Thyroid gland (tissue), 4 donors: ENCODE data around the gene DPEP2NB. TPM values are rescaled to one million over a fixed set of nuclear protein-coding genes. Genes with fewer than 3 reads are reported as not detected.

ENCODE experiments used
- DNase-seq, 2 donors: peaks; one replicate each; pipeline ENCODE4 v3.0.0-alpha.2; 2019
- H3K27ac ChIP-seq, 3 donors: fragments of 200-600 bp; sonication (generic); 1 replicate in 2 of 3; 2 replicates in 1 of 3; pipeline ENCODE4 v1.5.1; 2016 to 2019; ENCODE audit warnings: mild to moderate bottlenecking in 1 of 3, moderate library complexity in 1 of 3
- H3K27me3 ChIP-seq: fragments of 200-600 bp; sonication (generic); one replicate; pipeline ENCODE4 v1.5.1; 2019
- H3K36me3 ChIP-seq, 2 donors: fragments of 200-600 bp; sonication (generic); one replicate each; pipeline ENCODE4 v1.5.1; 2016 to 2019
- H3K4me1 ChIP-seq, 2 donors: fragments of 200-600 bp; sonication (generic); one replicate each; pipeline ENCODE4 v1.5.1; 2017 to 2019
- H3K4me3 ChIP-seq, 3 donors: fragments of 200-600 bp; sonication (generic); replicated peaks in 1 of 3; 1 replicate in 2 of 3; 2 replicates in 1 of 3; pipeline ENCODE4 v1.5.1; 2016; ENCODE audit warnings: mild to moderate bottlenecking in 1 of 3
- H3K9me3 ChIP-seq: fragments of 200-600 bp; sonication (generic); one replicate; pipeline ENCODE4 v1.5.1; 2017
- POLR2A ChIP-seq, 2 donors: fragments of 450-650 bp; IDR thresholded peaks; one replicate each; pipeline ENCODE4 v1.6.1; 2017; ENCODE audit warnings: antibody characterized with exemption in 2 of 2, mild to moderate bottlenecking in 2 of 2, moderate library complexity in 1 of 2
- WGBS, 2 donors: methylation state at CpG; one replicate each; pipeline ENCODE4 v1.1.5; 2017; 5-methylcytosine and 5-hydroxymethylcytosine counted together
- intact Hi-C: fragments of 100-400 bp; cut with DNase I; formaldehyde crosslinking; loops from one replicate; pipeline ENCODE4 v1.15.1; 2023
- total RNA-seq, 4 donors: library from RNA; depleted of rRNA; stranded (reverse); fragments of >200 nt; gene quantifications; one replicate each; pipeline ENCODE4 v1.2.3, GENCODE V29; 2016
- TF ChIP-seq, protein P1 (sequence below), 6 experiments: fragments of 200-600 bp in 3 of 6; fragments of 450-650 bp in 3 of 6; sonication (generic) in 3 of 6; IDR thresholded peaks; one replicate each; pipeline ENCODE4 v1.5.1; 2016 to 2019; ENCODE audit warnings: antibody characterized with exemption in 6 of 6, mild to moderate bottlenecking in 2 of 6, inconsistent platforms in 1 of 6, moderate library complexity in 1 of 6

DPEP2NB gene
- total RNA-seq, 4 donors from 2014 or later, result not detected

DNA sequence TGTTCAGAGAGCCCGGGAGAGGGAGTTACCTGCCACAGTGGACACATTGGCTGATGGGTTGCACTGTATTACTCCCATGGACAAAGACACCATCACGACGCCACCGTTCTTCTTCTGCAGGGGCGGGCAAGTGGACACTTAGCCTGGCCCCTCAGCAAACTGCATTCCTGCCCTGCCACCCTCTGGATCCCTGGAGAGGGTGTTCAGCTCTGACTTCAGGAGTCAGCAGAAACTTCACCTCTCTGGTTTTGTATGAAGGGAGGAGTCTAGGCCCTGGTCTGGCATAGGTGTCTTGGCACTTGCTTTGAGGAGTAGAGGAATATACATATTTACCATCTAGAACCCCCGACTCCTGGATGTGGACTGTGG lies 25.7 kb downstream of the DPEP2NB start:
- TF ChIP-seq POLR2A (IDR thresholded peaks at IDR 0.05), result no peak
- TF ChIP-seq, protein P1, sequence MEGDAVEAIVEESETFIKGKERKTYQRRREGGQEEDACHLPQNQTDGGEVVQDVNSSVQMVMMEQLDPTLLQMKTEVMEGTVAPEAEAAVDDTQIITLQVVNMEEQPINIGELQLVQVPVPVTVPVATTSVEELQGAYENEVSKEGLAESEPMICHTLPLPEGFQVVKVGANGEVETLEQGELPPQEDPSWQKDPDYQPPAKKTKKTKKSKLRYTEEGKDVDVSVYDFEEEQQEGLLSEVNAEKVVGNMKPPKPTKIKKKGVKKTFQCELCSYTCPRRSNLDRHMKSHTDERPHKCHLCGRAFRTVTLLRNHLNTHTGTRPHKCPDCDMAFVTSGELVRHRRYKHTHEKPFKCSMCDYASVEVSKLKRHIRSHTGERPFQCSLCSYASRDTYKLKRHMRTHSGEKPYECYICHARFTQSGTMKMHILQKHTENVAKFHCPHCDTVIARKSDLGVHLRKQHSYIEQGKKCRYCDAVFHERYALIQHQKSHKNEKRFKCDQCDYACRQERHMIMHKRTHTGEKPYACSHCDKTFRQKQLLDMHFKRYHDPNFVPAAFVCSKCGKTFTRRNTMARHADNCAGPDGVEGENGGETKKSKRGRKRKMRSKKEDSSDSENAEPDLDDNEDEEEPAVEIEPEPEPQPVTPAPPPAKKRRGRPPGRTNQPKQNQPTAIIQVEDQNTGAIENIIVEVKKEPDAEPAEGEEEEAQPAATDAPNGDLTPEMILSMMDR (IDR thresholded peaks at IDR 0.05), result no peak
- Histone ChIP-seq H3K4me3 (no peak overlapping the region), H3K27me3 (no peaks in the 10 kb centered on the region), H3K36me3 (no peaks in the 10 kb centered on the region), H3K9me3 (no peaks in the 10 kb centered on the region), H3K27ac (no peak overlapping the region), H3K4me1 (peaks cover 10 to 12% of the 10 kb centered on the region in 2 donors)
- WGBS, 2 donors, result 83 to 91% methylated on average over 5 to 6 of the region's 6 CpGs
- intact Hi-C loops, result loop anchor here (5.0 to 10.0 kb wide), 2 partner anchors 52 to 245 kb away; partner anchors contain the start of gene ESRP2
- no peak for DNase-seq

GRCh38 chr16:67989322-67990017 lies 26.2 kb downstream of the DPEP2NB start:
- DNase-seq, result no peak
- Histone ChIP-seq H3K36me3 (no peaks in the 10 kb centered on the region), H3K4me1 (peaks cover 10 to 17% of the 10 kb centered on the region in 2 donors), H3K27ac (no peak overlapping the region), H3K9me3 (no peaks in the 10 kb centered on the region), H3K27me3 (no peaks in the 10 kb centered on the region), H3K4me3 (no peak overlapping the region)
- 80 to 84% methylated on average over 5 to 8 of the region's 8 CpGs for WGBS, 2 donors
- TF ChIP-seq, protein P1 (IDR thresholded peaks at IDR 0.05), result no peak
- no peak for TF ChIP-seq POLR2A (IDR thresholded peaks at IDR 0.05)
- intact Hi-C loops, result loop anchor here (5.0 to 10.0 kb wide), 2 partner anchors 53 to 245 kb away; partner anchors contain the start of gene ESRP2

GRCh38 chr16:67988675-67989074 lies 27.0 kb downstream of the DPEP2NB start:
- Histone ChIP-seq H3K9me3 (no peaks in the 10 kb centered on the region), H3K36me3 (no peaks in the 10 kb centered on the region), H3K4me1 (peaks cover 8 to 15% of the 10 kb centered on the region in 2 donors), H3K4me3 (no peak overlapping the region), H3K27ac (no peak overlapping the region), H3K27me3 (no peaks in the 10 kb centered on the region)
- DNase-seq, result no peak
- WGBS, 2 donors, result 86 to 93% methylated on average over 3 of the region's 3 CpGs
- TF ChIP-seq, protein P1 (IDR thresholded peaks at IDR 0.05), result no peak
- no peak for TF ChIP-seq POLR2A (IDR thresholded peaks at IDR 0.05)
- intact Hi-C loops, result no loop called here

DNA sequence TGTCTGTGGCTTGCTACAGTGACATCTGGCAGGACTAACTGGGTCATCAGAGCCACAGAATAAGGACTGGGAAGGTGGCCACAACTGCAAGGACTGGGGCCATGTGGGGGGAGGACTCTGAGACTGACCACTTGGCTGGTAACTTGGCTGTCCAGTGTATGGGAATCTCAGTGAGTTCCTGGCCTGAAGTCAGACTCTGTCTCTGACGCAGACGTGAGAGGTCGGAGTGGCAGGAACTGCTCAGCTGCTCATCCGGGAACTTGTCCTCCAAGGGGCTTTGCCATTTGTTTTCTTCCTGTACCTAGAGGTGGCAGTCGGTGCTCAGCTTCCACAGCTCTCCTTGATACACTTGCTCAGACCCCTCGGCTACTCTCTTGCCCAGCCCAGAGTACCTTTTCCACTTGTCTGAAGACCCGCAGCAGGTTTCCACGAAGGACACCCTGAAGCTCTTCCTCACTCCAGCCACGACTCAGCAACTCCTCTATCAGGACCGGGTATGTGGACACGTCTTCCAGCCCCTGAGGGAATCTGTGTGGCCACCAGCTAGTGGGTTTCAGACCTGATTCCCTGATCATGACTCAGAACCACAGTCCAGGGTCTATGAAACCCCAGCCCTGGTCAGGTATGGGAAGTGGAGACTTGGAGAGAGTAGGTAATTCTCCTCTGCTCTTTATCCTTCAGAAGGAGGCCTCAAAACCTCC lies 28.1 kb downstream of the DPEP2NB start:
- DNase-seq, result no peak

More for the DNA sequence above, 28.1 kb downstream of the DPEP2NB start:
- Histone ChIP-seq H3K27ac (peak overlapping the region in 1 of 3 donors; percentile 61), H3K4me3 (no peak overlapping the region), H3K36me3 (no peaks in the 10 kb centered on the region), H3K4me1 (peaks cover 0 to 6% of the 10 kb centered on the region in 2 donors), H3K9me3 (no peaks in the 10 kb centered on the region), H3K27me3 (no peaks in the 10 kb centered on the region)
- intact Hi-C loops, result no loop called here
- WGBS, 2 donors, result 52 to 74% methylated on average over 10 to 11 of the region's 11 CpGs
- TF ChIP-seq POLR2A (IDR thresholded peaks at IDR 0.05), result no peak
- TF ChIP-seq, protein P1 (IDR thresholded peaks at IDR 0.05), result no peak
